NB4 (cell line): Measurements from ENCODE around the gene MAPK11.

Source experiments
- CTCF ChIP-seq: IDR thresholded peaks from one replicate; pipeline ENCODE4 v1.5.1; 2012; ENCODE audit warnings: low read depth, low read length
- POLR2A ChIP-seq: IDR thresholded peaks from 2 replicates; pipeline ENCODE4 v1.6.1; 2011; ENCODE audit warnings: mild to moderate bottlenecking; ENCODE audit not compliant: insufficient read length; ENCODE audit errors: extremely low read depth

- TF ChIP-seq CTCF (no peak), POLR2A (no peak)
Measured at GRCh38 chr22:50292643-50293440, 22.7 kb upstream of the MAPK11 start.
